Upper lobe of right lung (tissue), 1 donor: ENCODE data around the gene POLR2J. TPM values are rescaled to one million over a fixed set of nuclear protein-coding genes. Genes with fewer than 3 reads are reported as not detected.
"Not testable (repeated sequence)": the region's sequence is repeated elsewhere in the genome, so short reads cannot be mapped to it uniquely, and the experiment has no call there.

Experiments
- ATAC-seq: fragments of 200-7000 bp; cut with Tn5 transposase; one replicate; pipeline ENCODE4 v1.9.1; 2020; ENCODE audit warnings: mild to moderate bottlenecking, moderate library complexity
- DNase-seq: peaks from one replicate; pipeline ENCODE4 v3.0.0-alpha.2; 2020
- H3K27ac ChIP-seq: fragments of 200-600 bp; one replicate; pipeline ENCODE4 v1.8.0; 2022
- H3K27me3 ChIP-seq: fragments of 200-600 bp; one replicate; pipeline ENCODE4 v1.8.0; 2022; ENCODE audit warnings: mild to moderate bottlenecking
- H3K36me3 ChIP-seq: fragments of 200-600 bp; one replicate; pipeline ENCODE4 v1.8.0; 2022
- H3K4me1 ChIP-seq: fragments of 200-600 bp; one replicate; pipeline ENCODE4 v1.8.0; 2022
- H3K4me3 ChIP-seq: fragments of 200-600 bp; one replicate; pipeline ENCODE4 v1.8.0; 2022; ENCODE audit warnings: mild to moderate bottlenecking
- H3K9me3 ChIP-seq: fragments of 200-600 bp; one replicate; pipeline ENCODE4 v1.8.0; 2022
- CTCF ChIP-seq: fragments of 200-600 bp; IDR thresholded peaks from one replicate; pipeline ENCODE4 v1.8.0; 2022; ENCODE audit warnings: antibody characterized with exemption
- intact Hi-C: fragments of 100-400 bp; cut with DNase I; formaldehyde crosslinking; loops from one replicate; pipeline ENCODE4 v1.11.0; 2022
- total RNA-seq: library from RNA; stranded (reverse); fragmentation: NEBNext Ultra II Directional; extraction: Animal tissue kit (Norgen Biotek cat#: 25700); gene quantifications from one replicate; pipeline ENCODE4 v1.2.1, GENCODE V29; 2021
- donor health status: DM: no; HTN: yes; CAD: no; lungs with severe emphysema.

The POLR2J gene
- total RNA-seq, 1 donor from 2014 or later = 35.0 TPM

GRCh38 chr7:102479982-102480637 lies 1.4 kb upstream of the POLR2J start:
- H3K27me3 ChIP-seq, ATAC-seq, H3K27ac ChIP-seq, H3K4me3 ChIP-seq, H3K9me3 ChIP-seq, H3K36me3 ChIP-seq, intact Hi-C loops, H3K4me1 ChIP-seq: not testable (repeated sequence)
- peak; percentile 73 for DNase-seq
- peak; percentile 52 for TF ChIP-seq CTCF

- H3K27ac ChIP-seq, intact Hi-C loops, H3K36me3 ChIP-seq, H3K9me3 ChIP-seq, ATAC-seq, DNase-seq, H3K4me1 ChIP-seq, H3K27me3 ChIP-seq, H3K4me3 ChIP-seq: not testable (repeated sequence)
Measured at GRCh38 chr7:102479209-102479584, 475 bp upstream of the POLR2J start.

GRCh38 chr7:102474736-102475435 lies 3.8 kb downstream of the POLR2J start:
- H3K9me3 ChIP-seq, H3K27me3 ChIP-seq, H3K4me3 ChIP-seq, intact Hi-C loops, H3K27ac ChIP-seq, ATAC-seq, H3K4me1 ChIP-seq, DNase-seq: not testable (repeated sequence)
- H3K36me3 ChIP-seq = peaks cover 22% of the 10 kb centered on the region

GRCh38 chr7:102474116-102474515 lies 4.6 kb downstream of the POLR2J start:
- intact Hi-C loops, DNase-seq, H3K4me3 ChIP-seq: not testable (repeated sequence)

GRCh38 chr7:102473271-102473991 lies 5.3 kb downstream of the POLR2J start:
- DNase-seq = no peak
- no peak overlapping the region for H3K27ac ChIP-seq

More at GRCh38 chr7:102474116-102474515, 4.6 kb downstream of the POLR2J start:
- H3K27ac ChIP-seq, H3K27me3 ChIP-seq, H3K9me3 ChIP-seq, H3K4me1 ChIP-seq, ATAC-seq: not testable (repeated sequence)
- peaks cover 22% of the 10 kb centered on the region for H3K36me3 ChIP-seq

GRCh38 chr7:102472126-102473041 lies 6.3 kb downstream of the POLR2J start:
- Histone ChIP-seq H3K36me3 (peaks cover 22% of the 10 kb centered on the region), H3K27me3 (no peaks in the 10 kb centered on the region), H3K4me3 (no peak overlapping the region), H3K9me3 (no peaks in the 10 kb centered on the region), H3K4me1 (no peaks in the 10 kb centered on the region), H3K27ac (no peak overlapping the region)
- no peak for ATAC-seq
- intact Hi-C loops = no loop called here
- no peak for DNase-seq
- TF ChIP-seq CTCF = no peak

More at GRCh38 chr7:102473271-102473991, 5.3 kb downstream of the POLR2J start:
- Histone ChIP-seq H3K9me3 (no peaks in the 10 kb centered on the region), H3K4me1 (peaks cover 4% of the 10 kb centered on the region), H3K4me3 (no peak overlapping the region), H3K27me3 (no peaks in the 10 kb centered on the region), H3K36me3 (peaks cover 22% of the 10 kb centered on the region)
- TF ChIP-seq CTCF = no peak
- no peak for ATAC-seq
- intact Hi-C loops = no loop called here
